BJ (cell line): ENCODE results near the gene TTC24. TPM values are rescaled to one million over a fixed set of nuclear protein-coding genes. Genes with fewer than 3 reads are reported as not detected.
A peak's percentile ranks its signal among the peaks of the same experiment; 100 is the strongest.

ENCODE experiments used
- CTCF ChIA-PET: fragments of 350-600 bp; formaldehyde crosslinking; extraction: SDS; loops from one replicate; lab custom pipeline; 2021; ENCODE audit warnings: antibody characterized with exemption, inconsistent platforms; lab: Yijun Ruan, JAX
- POLR2A ChIA-PET: fragments of 300-600 bp; sonication (Branson Sonifier 250); formaldehyde crosslinking; extraction: SDS; loops from one replicate; lab custom pipeline; 2021; ENCODE audit warnings: antibody characterized with exemption; lab: Charles Lee
- DNase-seq: peaks from one replicate; pipeline ENCODE4 v3.0.0-alpha.2; 2011; ENCODE audit warnings: low read depth
- H3K27me3 ChIP-seq: 2 replicates; pipeline ENCODE4 v1.6.0; 2011; ENCODE audit warnings: low read length; ENCODE audit not compliant: control insufficient read depth, insufficient read depth
- H3K36me3 ChIP-seq: 2 replicates; pipeline ENCODE4 v1.5.1; 2011; ENCODE audit warnings: low read length; ENCODE audit not compliant: control insufficient read depth, insufficient read depth
- H3K4me3 ChIP-seq: 2 replicates; pipeline ENCODE4 v1.5.1; 2011; ENCODE audit warnings: low read depth, mild to moderate bottlenecking, control low read depth, low read length
- polyA plus RNA-seq: library from polyadenylated mRNA; depleted of rRNA; stranded (reverse); fragments of >200 nt; gene quantifications from 2 replicates; pipeline ENCODE4 v1.2.3, GENCODE V29; 2011
- TF ChIP-seq, protein P1 (sequence below): IDR thresholded peaks from 2 replicates; pipeline ENCODE4 v1.5.1; 2011; ENCODE audit warnings: low read depth, mild to moderate bottlenecking, control low read depth, inconsistent platforms, low read length, moderate library complexity; ENCODE audit not compliant: insufficient read depth

TTC24 gene
- polyA plus RNA-seq, 1 experiment = not detected

- POLR2A ChIA-PET = no interaction called here
- TF ChIP-seq, protein P1, sequence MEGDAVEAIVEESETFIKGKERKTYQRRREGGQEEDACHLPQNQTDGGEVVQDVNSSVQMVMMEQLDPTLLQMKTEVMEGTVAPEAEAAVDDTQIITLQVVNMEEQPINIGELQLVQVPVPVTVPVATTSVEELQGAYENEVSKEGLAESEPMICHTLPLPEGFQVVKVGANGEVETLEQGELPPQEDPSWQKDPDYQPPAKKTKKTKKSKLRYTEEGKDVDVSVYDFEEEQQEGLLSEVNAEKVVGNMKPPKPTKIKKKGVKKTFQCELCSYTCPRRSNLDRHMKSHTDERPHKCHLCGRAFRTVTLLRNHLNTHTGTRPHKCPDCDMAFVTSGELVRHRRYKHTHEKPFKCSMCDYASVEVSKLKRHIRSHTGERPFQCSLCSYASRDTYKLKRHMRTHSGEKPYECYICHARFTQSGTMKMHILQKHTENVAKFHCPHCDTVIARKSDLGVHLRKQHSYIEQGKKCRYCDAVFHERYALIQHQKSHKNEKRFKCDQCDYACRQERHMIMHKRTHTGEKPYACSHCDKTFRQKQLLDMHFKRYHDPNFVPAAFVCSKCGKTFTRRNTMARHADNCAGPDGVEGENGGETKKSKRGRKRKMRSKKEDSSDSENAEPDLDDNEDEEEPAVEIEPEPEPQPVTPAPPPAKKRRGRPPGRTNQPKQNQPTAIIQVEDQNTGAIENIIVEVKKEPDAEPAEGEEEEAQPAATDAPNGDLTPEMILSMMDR = no peak
- Histone ChIP-seq H3K27me3 (0 out of 2 replicates have a peak, but pooled peaks cover under 1% of the 10 kb centered on the region), H3K4me3 (peak overlapping the region; percentile 54), H3K36me3 (peaks cover 5% of the 10 kb centered on the region)
- DNase-seq = no peak
- CTCF ChIA-PET = interaction anchor here (0.6 to 2.6 kb wide), 13 partner anchors 9 to 235 kb away, joined by 3 to 16 read pairs (median 5); partner anchors contain the start of gene GPATCH4
Measured at GRCh38 chr1:156591181-156591431, 11.6 kb downstream of the TTC24 start.

DNA sequence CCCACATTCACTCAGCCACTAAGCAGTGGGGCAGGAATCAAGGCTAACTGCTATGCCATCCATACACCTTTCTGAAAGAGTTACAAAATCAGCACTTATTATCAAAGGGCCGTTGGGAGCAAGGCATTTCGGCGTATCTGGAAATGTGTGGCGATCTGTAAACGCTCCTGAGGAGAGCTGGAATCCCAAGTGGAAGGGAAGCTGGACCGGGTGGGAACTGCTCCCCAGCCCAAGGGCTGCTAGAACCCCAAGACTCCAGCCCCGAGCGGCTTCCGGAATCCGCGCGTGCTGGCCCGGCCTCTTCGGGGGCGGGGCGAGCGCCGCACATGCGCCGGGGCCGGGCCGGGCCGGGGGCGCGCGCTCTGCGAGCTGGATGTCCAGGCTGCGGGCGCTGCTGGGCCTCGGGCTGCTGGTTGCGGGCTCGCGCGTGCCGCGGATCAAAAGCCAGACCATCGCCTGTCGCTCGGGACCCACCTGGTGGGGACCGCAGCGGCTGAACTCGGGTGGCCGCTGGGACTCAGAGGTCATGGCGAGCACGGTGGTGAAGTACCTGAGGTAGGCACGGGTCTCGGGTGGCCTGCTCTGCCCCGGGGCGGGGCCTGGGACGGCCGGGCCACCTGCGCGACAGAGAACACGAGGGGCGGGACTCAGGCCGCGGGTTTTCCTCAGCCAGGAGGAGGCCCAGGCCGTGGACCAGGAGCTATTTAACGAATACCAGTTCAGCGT lies 12.1 kb downstream of the TTC24 start, which contains the start of gene NAXE:
NAXE (plus strand) TSS at position 345 of the 726 bp plus-strand sequence; CDS start at position 374, 29 bp downstream.
- POLR2A ChIA-PET = interaction anchor here (0.5 kb wide), 1 partner anchor 91 kb away, joined by 8 read pairs; the partner anchor contains the start of gene MEF2D
- peak within 1 kb of the TSS; percentile 54 for H3K4me3 ChIP-seq
- DNase-seq = no peak
- no peaks in the 10 kb centered on the region for H3K27me3 ChIP-seq
- CTCF ChIA-PET = interaction anchor here (0.6 to 3.1 kb wide), 17 partner anchors 10 to 235 kb away, joined by 3 to 16 read pairs (median 4); partner anchors contain the start of gene GPATCH4
- peaks cover 7% of the 10 kb centered on the region for H3K36me3 ChIP-seq
- TF ChIP-seq, protein P1 = no peak

DNA sequence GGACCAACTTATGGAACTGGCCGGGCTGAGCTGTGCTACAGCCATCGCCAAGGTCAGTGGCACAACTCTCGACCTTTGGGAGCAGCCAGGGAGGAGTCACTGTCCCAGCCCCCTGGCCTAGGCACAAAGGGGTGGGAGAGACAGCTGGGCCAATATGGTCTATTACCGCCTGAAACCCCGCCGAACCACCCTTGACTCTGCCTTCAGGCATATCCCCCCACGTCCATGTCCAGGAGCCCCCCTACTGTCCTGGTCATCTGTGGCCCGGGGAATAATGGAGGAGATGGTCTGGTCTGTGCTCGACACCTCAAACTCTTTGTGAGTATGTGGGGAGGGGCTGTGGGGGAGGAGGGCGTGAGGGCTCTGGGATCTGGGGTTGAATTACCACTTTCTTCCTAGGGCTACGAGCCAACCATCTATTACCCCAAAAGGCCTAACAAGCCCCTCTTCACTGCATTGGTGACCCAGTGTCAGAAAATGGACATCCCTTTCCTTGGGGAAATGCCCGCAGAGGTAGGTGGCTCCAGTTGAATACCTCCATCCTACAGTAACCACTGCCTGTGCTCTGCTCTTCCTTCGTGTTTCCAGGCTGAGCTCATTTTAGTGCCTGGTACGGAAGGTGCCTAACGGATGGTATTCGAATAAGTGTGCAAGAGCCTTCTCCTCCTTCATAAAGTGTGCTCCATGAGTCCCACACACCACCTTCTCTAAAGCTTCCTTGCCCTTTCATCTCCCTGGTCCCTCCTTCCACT lies 12.8 kb downstream of the TTC24 start:
- Histone ChIP-seq H3K36me3 (peaks cover 8% of the 10 kb centered on the region), H3K4me3 (peak overlapping the region; percentile 54), H3K27me3 (no peaks in the 10 kb centered on the region)
- CTCF ChIA-PET = interaction anchor here (0.8 to 3.1 kb wide), 15 partner anchors 10 to 234 kb away, joined by 3 to 16 read pairs (median 5); partner anchors contain the start of gene GPATCH4
- POLR2A ChIA-PET = interaction anchor here (0.5 kb wide), 1 partner anchor 92 kb away, joined by 8 read pairs; the partner anchor contains the start of gene MEF2D
- TF ChIP-seq, protein P1 = no peak
- DNase-seq = no peak

GRCh38 chr1:156592910-156593660 lies 13.6 kb downstream of the TTC24 start:
- Histone ChIP-seq H3K36me3 (peaks cover 10% of the 10 kb centered on the region), H3K4me3 (no peak overlapping the region), H3K27me3 (no peaks in the 10 kb centered on the region)
- TF ChIP-seq, protein P1 = no peak
- CTCF ChIA-PET = interaction anchor here (0.6 to 3.1 kb wide), 7 partner anchors 11 to 207 kb away, joined by 3 to 16 read pairs (median 5); no protein-coding TSS in a partner anchor
- DNase-seq = no peak
- POLR2A ChIA-PET = no interaction called here
